T follicular helper cell (primary cell): Measurements from ENCODE around the gene FGFRL1.
A peak's percentile ranks its signal among the peaks of the same experiment; 100 is the strongest.
"Not testable (repeated sequence)": the region's sequence is repeated elsewhere in the genome, so short reads cannot be mapped to it uniquely, and the experiment has no call there.

Source experiments
- DNase-seq: peaks from one replicate; pipeline ENCODE4 v3.0.0-alpha.2; 2020; ENCODE audit warnings: low read depth

Gene FGFRL1

DNA sequence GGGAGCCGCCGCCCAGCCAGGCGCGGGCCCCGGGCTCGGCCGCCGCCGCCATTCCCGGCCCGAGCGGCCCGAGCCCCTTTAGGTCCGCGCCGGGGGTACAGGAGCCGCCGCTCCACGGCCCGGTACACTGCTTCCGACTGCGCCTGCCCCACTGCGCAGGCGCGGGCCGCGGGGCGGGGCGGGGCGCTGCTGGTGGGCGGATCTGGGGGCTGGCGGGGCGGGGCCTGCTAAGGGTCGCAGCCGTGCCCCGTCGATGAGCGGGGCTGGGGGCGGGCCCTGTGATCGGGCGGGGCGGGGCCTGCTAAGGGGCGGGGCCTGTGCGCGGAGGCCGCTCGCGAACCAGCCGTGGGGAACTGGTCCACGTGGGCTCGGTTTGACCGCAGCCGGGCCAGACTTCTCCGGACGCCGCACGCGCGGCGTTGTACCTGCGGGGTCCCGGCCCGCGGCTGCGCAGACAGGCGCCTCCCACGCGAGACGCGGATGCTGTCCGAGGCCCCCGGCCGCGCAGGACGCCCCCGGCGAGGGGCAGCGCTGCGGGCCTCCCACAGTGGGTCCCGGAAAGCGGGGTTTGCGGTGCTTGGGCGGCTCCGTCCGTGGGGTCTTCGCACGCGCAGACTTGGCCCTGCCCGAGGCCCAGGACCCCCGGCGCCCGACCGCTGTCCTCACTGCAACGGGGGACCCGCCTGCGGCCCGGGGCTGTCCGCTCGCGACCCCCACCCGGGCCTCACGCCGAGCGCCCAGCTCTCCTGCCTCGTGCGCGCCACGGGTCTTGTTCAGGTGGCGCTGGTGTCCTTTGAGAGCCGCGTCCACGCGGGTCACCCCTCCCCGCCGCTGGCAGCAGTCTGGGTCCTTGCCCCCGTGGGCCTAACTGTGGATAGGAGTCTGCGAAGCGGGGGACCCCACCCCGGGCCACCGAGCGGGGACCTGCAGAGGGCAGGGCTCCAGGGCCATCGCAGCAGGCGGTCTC is 37.7 kb upstream of the FGFRL1 start, which contains the start of gene DGKQ:
Gene DGKQ (minus strand): TSS at position 139 of the 967 bp plus-strand sequence. CDS start 87 bp downstream, at position 52.
- DNase-seq: peak; percentile 84

DNA sequence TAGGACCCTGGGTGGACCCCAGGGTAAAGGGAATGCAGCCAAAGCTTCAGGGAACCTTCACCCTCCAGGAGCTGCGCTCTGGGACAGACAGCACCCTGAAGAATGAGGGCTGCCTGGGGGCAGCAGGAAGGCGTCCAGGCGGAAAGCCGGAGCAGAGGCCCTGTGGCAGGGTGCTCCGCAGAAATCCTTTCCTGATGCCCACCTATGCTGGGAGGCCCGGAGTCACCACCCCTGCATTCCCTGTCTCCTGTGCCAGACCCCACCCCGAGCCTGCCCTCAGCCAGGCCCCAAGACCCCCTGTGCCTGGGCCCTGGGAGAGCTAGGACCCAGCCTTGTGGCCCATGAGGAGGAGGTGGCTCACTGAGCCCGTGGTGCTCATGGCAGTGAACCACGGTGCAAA is 36.8 kb upstream of the FGFRL1 start:
- no peak for DNase-seq

DNA sequence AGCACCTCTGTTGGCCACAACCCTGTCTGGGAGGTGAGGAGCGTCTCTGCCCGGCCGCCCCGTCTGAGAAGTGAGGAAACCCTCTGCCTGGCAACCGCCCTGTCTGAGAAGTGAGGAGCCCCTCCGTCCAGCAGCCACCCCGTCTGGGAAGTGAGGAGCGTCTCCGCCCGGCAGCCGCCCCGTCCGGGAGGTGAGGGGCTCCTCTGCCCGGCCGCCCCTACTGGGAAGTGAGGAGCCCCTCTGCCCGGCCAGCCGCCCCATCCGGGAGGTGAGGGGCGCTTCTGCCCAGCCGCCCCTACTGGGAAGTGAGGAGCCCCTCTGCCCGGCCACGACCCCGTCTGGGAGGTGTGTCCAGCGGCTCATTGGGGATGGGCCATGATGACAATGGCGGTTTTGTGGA is 35.4 kb upstream of the FGFRL1 start:
- DNase-seq: not testable (repeated sequence)

DNA sequence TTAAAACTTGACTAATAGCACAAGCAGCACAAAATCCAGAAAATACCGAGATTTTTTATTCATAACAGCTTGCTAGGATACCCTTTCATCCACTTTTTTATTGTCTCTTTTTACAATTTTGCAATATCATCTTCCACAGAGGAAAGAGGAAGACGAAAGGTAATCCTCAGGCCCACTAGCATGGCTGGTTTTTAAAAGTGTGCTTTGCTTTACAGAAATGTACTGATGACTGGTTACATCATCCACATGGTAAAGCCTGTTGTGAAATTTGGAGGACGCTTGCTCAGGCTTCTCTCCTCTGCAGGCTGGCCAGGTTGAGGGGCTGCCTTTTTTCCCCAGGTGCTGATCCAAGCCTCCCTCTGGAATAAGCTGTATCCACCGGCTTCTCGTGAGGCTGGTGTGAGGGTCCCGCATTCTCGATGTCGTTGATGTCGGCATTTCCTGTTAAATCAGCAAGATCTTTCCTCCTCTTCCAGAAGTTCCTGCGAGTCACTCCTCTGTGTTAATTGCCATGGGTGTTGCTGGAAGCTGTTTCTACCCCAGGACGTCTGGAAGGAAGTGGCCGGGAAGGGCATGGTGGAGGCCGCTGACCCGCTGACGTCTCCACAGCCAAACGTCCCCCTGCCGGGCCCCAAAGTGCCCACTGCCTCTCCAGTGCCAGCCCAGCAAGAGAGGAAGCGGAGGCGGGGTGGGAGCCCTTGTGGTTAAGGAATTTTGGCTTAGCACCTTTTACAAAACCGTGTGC is 32.3 kb upstream of the FGFRL1 start:
- no peak for DNase-seq

DNA sequence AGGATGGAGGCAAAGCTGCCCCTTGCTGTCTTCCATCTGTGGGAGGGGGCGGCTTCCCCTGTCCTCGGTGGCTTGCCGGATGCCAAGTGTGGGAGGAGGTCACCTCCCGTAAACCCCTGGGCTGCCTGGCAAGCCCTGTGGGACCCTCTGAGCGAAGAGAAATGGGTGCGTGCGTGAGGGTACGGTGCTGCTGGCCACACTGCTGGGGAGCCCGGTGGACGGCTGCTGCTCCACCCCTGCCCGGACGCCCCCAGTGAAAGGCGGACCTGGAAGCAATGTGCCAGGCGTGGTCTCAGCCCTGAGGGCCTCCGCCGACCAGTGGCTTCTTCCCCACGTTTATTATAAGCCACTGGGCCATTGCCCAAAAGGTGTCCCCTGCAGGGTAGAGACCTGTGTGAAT is 29.1 kb upstream of the FGFRL1 start:
- DNase-seq: no peak

DNA sequence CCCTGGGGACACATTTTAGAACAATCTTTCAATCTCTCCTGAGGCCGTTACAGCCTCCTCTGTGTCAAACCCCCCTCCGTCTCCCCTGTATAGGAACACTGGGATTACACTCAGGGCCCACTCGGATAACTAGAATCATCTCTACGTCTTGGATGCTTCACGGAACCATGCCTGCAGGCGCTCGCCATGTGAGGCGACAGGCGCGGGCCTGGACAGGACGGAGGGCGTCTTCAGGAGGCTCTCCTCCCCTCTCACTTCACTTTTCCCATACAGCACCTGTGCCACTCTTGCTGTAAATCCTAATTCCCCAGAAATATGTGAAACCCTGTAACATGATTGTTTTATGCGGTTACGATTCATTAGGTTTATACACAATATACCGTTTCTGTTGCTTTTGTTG is 28.6 kb upstream of the FGFRL1 start:
- no peak for DNase-seq

DNA sequence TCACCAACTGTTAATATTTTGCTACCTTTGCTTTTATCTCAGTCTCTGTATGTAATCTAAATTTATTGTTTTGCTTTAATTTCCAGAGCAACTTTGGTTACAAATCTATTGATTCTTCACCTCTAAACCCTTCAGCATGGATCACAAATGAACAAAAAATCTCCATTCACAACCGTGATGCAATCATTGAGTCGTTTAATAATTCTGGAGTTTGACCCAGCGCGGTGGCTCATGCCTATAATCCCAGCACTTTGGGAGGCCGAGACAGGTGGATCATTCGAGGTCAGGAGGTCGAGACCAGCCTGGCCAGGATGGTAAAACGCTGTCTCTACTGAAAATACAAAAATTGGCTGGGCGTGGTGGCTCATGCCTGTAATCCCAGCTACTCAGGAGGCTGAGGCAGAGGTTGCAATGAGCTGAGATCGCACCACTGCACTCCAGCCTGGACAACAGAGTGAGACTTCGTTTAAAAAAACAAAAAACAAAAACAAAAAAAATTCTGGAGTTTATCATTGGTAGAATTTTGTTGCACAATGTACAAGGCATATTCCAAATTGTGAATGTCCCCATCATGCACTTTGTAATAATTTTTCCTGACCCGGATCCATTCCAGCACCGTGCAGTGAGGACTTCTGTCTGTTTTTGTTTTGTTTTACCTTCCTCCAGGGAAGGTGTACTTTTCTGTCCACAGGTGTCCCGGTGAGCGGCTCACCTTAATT is 26.9 kb upstream of the FGFRL1 start:
- DNase-seq: no peak

DNA sequence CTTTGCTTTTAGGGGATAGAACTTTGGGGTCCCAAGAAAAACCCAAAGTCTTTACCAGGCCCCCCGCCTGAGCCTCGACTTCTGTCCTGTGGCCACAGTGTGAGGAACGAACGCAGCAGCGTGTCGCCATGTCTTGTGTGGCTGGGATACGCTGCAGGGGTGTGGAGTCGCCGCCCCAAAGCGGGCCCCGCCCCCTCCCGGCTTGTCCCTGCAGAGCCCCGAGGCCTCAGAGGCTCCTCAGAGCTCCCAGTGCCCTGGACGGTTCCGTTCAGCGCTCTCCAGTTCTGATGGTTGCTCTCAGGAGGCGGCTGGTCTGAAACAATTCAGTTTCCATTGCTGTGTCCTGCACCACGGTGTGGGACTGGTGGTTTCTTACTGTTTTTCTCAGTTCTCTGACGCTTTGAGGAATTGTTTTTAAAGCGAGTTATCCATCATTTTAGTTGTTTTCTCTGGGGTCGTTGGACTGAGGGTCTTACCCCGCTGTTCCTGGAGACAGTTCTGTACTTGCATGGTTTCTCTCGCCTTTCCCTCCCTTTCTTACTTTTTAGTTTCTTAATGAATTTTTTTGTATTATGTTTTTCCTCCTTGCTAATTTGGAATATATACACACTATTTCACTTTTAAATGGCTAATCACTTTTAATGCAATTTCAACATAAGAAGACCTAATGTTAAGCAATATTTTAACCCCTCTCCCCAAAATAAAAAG is 26.1 kb upstream of the FGFRL1 start:
- DNase-seq: peak; percentile 56

DNA sequence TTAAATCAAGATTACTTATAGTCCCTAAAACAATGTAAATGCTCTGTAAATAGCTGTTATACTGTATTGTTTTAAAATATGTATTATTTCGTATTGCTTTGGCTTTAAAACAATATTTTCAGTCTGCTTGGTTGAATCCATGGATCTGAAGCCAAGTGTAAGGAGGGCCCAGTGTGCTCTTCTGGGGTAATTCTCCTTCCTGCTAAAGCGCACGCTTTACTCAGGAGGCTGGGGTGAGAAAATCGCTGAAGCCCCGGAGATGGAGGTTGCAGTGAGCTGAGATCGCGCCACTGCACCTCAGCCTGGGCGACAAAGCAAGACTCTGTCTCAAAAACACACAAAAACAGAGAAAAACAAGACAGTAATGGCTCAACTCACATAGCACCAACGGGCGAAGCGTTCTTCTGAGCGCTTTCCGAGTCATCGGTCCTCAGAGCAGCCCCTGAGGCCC is 25.0 kb upstream of the FGFRL1 start:
- no peak for DNase-seq

DNA sequence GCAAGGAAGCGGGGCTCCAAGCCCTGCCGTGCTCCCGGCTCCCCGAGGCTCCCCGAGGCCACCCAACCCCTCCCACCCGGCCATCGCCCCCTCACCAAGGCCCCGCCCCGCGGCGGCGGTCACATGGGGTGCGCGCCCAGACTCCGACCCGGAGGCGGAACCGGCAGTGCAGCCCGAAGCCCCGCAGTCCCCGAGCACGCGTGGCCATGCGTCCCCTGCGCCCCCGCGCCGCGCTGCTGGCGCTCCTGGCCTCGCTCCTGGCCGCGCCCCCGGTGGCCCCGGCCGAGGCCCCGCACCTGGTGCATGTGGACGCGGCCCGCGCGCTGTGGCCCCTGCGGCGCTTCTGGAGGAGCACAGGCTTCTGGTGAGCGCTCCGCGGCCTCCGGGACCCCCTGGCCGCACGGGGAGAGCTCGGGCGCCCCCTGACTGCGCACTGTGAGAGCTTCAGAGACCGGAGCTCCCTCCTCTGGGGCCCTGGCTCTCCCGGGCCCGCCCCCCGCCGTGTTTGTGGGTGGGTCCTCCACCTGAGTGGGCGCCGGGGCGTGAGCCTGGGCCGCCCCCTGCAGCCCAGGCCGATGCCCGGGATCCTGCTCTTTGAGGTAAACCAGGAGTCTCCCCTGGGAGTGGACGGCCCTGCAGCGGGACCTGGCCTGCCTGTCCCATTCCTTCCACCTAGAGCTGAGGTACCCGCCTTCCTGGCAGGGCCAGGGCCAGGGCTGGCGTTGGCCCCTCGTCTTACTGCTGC is 24.4 kb upstream of the FGFRL1 start, which contains the start of gene IDUA:
Gene IDUA (plus strand): TSS at position 166 of the 745 bp plus-strand sequence. CDS start 41 bp downstream, at position 207.
- DNase-seq: peak; percentile 79

DNA sequence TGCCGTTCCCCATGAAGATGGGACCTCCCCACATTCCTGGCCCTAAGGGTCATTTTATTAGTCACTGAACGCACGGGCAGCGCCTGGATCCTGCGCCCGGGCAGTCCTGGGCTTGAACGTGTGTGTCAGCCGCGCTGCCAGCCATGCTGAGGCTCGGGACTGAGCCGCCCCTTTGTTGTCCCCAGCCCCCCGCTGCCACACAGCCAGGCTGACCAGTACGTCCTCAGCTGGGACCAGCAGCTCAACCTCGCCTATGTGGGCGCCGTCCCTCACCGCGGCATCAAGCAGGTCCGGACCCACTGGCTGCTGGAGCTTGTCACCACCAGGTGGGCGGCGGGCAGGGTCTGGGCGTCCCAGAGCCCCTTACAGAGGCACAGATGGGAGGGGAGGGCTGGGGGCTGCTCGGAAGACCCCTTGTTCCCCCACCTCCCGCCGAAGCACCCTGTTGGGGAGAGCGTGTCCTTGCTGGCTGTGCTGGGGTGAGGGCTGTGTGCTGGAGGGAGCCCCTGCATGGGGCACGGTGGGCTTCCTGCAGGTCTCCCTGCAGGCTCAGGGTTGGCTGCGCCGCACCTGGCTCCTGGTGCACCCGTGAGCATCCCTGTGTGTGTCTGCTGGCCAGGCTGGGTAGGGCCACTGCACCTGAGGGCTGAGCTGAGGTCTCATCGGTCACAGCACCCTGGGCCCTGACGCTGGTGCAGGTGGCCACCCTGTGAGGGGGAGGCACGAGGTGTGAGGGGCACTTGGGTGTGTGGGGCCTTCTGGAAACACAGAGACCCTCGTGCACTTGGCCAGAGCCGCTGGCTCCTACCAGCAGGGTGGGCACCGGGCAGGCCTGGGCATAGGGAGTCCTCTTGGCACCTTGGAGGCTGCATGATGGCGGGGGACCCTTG is 23.6 kb upstream of the FGFRL1 start:
- no peak for DNase-seq

DNA sequence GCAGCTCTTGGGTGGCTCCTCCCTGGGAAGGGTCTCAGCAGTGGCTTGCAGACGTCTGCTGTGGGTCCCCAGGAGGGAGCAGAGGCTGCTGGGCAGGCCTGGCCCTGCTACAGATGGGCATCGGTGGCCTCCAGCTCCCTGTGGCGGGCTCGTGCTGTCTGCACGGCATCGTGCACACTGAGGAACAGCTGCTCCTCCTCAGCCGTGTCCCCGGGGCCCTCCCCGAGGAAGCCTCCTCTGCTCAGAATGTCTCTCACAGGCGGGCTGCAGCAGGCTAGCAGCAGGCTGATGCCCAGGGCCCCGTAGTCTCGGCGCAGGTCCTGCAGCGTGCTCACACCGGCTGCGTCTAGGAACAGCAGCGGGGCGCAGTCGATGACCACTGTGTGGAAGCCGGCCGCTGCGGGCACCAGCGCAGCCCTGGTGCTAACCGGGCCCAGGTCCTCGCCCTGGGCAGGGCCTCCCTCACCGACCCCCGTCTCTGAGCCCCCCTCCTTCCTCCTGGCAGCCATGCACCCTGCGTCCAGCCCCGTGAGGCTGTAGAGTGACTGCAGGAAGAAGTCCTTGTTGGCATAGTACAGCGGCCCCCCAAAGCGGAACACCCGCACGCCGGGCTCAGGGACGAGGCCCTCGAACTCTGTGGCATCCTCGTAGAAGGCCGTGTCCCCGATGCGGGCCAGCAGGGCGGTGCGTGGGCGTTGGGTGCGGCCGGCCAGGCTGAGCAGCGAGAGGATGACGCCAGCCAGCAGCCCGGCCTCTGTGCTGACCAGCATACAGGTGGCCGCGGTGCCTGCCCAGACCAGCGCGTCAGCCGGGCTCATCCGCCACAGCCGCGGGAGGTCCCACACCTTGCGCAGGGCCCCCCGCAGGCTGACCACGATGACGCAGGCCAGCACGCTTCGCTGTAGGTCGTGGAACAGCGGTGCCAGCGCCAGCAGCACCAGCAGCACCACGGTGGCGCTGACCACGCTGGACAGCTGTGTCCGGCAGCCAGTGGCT is 22.4 kb upstream of the FGFRL1 start:
- DNase-seq: no peak

DNA sequence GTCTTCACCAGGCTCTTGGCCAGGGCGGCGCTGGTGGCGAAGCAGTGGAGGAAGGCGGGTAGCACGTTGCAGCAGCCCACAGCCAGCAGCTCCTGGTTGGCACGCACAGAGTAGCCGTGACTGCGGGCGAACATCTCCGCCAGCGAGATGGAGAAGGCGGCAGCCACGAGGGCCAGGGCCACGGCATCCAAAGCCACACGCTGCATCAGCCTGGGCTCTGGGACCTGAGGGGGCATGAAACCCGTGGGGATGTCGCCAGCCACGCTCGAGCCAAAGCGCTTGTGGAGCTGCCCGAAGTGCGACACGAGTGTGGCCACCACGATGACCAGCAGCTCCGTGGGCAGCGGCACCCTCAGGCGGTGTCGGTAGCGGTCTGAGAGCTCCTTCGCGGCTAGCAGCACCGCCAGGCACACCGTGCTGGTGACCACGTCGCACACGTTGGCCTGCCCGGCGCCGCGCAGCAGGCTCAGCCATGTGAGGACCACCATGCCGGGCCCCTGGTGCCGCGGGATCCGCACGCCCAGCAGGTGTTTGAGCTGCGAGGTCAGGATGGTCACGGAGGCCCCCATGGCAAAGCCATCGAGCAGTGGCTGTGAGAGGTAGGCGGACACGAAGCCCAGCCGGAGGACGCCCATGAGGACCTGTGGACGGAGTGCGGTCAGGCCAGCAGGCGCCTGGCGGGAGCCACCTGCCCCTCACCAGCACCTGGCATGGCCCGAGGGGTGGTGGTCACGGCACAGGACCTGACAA is 21.5 kb upstream of the FGFRL1 start:
- no peak for DNase-seq

DNA sequence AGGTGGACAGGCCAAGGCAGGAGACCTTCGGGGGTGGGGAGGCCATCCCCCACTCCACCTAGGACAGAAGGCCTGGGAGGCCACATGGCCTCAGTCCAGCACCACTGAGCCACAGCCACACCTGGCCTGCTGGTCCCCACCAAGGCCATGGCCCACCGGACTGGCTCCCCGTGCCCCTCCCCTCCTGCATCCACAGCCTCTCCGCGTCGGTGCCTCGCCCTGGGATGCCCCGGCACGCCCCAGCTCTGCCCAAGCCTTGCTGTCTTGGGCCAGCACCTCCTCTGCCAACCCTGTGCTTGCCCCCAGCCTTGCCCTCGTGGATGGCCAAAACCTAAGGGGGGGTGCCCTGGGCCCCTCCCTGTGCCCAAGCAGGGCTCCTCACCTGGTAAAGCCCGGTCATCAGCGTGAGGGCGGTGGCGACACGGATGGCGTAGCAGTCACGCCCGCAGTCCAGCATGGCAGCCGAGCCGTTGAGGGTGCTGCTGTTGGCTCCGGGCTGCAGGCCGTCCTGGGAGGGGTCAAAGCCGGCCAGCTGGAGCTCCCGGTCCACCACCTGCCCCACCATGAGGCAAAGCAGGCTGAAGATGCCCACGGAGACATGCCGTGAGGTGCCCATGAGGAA is 20.6 kb upstream of the FGFRL1 start:
- DNase-seq: no peak

DNA sequence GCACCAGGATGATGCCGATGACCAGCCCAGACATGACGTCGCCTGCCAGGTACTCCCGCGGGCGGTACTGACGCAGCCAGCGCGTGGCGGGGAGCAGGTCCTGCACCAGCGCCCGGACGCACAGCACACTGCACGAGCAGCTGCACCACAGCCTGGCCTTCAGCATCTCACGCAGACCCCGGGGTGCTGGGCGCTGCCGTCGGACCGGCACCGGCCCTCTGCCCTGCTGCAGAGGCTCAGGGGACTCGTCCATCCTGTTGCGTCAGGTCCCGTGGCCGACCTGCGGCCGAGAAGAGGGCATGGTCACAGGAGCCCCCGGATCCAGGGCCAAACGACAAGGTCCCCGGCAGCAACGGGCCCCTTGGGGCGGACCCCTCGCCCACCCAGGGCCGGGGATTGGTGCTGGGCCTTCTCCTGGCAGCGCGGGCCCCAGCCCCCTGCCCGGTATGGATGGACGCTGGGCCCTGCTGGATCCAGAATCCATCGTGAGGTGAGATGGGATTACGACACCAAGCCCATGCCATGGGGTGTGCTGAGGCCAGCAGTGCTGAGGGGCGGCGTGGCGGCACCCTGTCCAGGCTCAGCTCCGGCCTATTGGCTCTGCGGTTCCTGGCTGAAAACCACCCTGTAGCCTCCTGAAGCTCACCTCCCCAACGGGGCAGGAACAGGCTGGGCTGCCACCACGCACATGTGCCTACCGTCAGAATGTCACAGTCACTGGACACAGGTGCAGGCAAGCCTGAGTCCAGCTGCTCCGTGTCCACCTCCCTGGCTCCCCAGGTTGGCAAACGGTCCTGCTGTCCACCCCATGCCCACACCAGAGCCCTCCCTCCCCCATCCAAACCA is 19.8 kb upstream of the FGFRL1 start:
- no peak for DNase-seq
